Skeletal muscle tissue (tissue), 4 donors: ENCODE results near the gene JPH3. TPM values are rescaled to one million over a fixed set of nuclear protein-coding genes. Genes with fewer than 3 reads are reported as not detected.
"Not testable (repeated sequence)": the region's sequence is repeated elsewhere in the genome, so short reads cannot be mapped to it uniquely, and the experiment has no call there.

Experiments used
- H3K27ac ChIP-seq: one replicate; pipeline ENCODE4 v1.7.0; 2013; ENCODE audit warnings: mild to moderate bottlenecking, low read depth, low read length, inconsistent platforms
- H3K27me3 ChIP-seq, 3 donors: one replicate each; pipeline ENCODE4 v1.7.0; 2013; ENCODE audit warnings: low read length in 3 of 3; ENCODE audit not compliant: control insufficient read depth in 3 of 3, insufficient read depth in 3 of 3
- H3K36me3 ChIP-seq, 3 donors: one replicate each; pipeline ENCODE4 v1.7.0; 2013; ENCODE audit warnings: low read length in 3 of 3; ENCODE audit not compliant: control insufficient read depth in 3 of 3, insufficient read depth in 3 of 3
- H3K4me1 ChIP-seq, 3 donors: one replicate each; pipeline ENCODE4 v1.7.0; 2013; ENCODE audit warnings: low read length in 3 of 3, mild to moderate bottlenecking in 3 of 3; ENCODE audit not compliant: control insufficient read depth in 3 of 3, insufficient read depth in 3 of 3
- H3K4me3 ChIP-seq, 3 donors: one replicate each; pipeline ENCODE4 v1.7.0; 2013; ENCODE audit warnings: low read length in 3 of 3
- H3K9ac ChIP-seq, 3 donors: one replicate each; pipeline ENCODE4 v1.7.0; 2013; ENCODE audit warnings: low read length in 3 of 3, mild to moderate bottlenecking in 3 of 3, moderate library complexity in 2 of 3, low read depth in 1 of 3
- H3K9me3 ChIP-seq, 3 donors: one replicate each; pipeline ENCODE4 v1.7.0; 2013; ENCODE audit warnings: low read length in 3 of 3; ENCODE audit not compliant: control insufficient read depth in 3 of 3
- total RNA-seq: library from RNA; depleted of rRNA; stranded (reverse); fragments of >200 nt; gene quantifications from one replicate; pipeline ENCODE4 v1.2.3, GENCODE V29; 2014
- donor health status: Osteomylitis.

The JPH3 gene
- total RNA-seq, 1 donor from 2014 or later = not detected

- Histone ChIP-seq H3K36me3 (no peaks in the 10 kb centered on the region), H3K27ac (no peak overlapping the region), H3K4me3 (no peak overlapping the region), H3K4me1 (peaks cover 3 to 14% (median 10%) of the 10 kb centered on the region in 3 donors), H3K9ac (peak overlapping the region in 1 of 3 donors; percentile 60), H3K9me3 (no peaks in the 10 kb centered on the region), H3K27me3 (peaks cover 16 to 28% (median 28%) of the 10 kb centered on the region in 3 donors)
These were observed 30.5 kb upstream of the JPH3 start for GRCh38 chr16:87571868-87572244.

- H3K36me3 ChIP-seq = no peaks in the 10 kb centered on the region
- H3K27me3 ChIP-seq = peaks cover 16 to 34% (median 32%) of the 10 kb centered on the region in 3 donors
- H3K9ac ChIP-seq = no peak overlapping the region
- H3K4me3 ChIP-seq = no peak overlapping the region
- H3K4me1 ChIP-seq = peaks cover 3 to 14% (median 10%) of the 10 kb centered on the region in 3 donors
- no peak overlapping the region for H3K27ac ChIP-seq
- H3K9me3 ChIP-seq = no peaks in the 10 kb centered on the region
These were observed 29.3 kb upstream of the JPH3 start for GRCh38 chr16:87572959-87573358.

- Histone ChIP-seq H3K36me3 (no peaks in the 10 kb centered on the region), H3K4me3 (no peak overlapping the region), H3K9ac (no peak overlapping the region), H3K4me1 (peaks cover 3 to 14% (median 10%) of the 10 kb centered on the region in 3 donors), H3K27me3 (peaks cover 2 to 26% (median 25%) of the 10 kb centered on the region in 3 donors), H3K9me3 (no peaks in the 10 kb centered on the region), H3K27ac (no peak overlapping the region)
These were observed 27.1 kb upstream of the JPH3 start for GRCh38 chr16:87575027-87575804.

- Histone ChIP-seq H3K27me3 (peaks cover 0 to 22% (median 20%) of the 10 kb centered on the region in 3 donors), H3K9ac (no peak overlapping the region), H3K27ac (no peak overlapping the region), H3K36me3 (no peaks in the 10 kb centered on the region), H3K9me3 (no peaks in the 10 kb centered on the region), H3K4me3 (no peak overlapping the region), H3K4me1 (peaks cover 0 to 7% (median 6%) of the 10 kb centered on the region in 3 donors)
These were observed 26.1 kb upstream of the JPH3 start for GRCh38 chr16:87576171-87576570.

DNA sequence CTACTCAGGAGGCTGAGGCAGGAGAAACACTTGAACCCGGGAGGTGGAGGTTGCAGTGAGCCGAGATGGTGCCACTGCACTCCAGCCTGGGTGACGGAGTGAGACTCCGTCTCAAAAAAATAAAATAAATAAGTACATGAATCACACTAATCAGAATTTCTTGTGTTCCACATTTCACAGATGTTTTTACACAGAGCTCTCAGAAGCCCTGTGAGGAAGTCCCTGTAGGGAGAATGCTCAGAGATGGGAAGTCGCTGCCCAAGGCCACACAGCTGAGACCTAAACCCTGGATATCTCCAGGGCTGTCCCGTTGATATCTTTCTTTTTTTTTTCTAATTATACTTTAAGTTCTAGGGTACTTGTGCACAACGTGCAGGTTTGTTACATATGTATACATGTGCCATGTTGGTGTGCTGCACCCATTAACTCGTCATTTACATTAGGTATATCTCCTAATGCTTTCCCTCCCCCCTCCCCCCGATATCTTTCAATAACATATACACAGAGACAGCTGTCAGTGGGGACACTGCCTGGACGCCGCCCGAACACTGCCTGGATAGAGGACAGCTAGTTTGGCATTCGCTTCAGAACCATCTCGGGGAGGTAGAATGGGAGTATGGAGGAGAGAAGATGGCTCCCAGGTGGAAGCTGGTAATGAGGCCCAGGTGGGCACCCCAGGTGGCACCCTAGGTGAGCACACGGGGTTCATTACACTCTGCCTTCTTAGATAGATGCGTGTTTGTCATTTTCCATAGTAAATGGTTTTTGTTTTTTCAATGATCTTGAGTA is 24.0 kb upstream of the JPH3 start:
- H3K4me3 ChIP-seq, H3K9ac ChIP-seq, H3K9me3 ChIP-seq, H3K36me3 ChIP-seq, H3K27ac ChIP-seq: not testable (repeated sequence)
- H3K4me1 ChIP-seq = peaks cover 7 to 19% (median 16%) of the 10 kb centered on the region in 3 donors
- peaks cover 0 to 27% (median 24%) of the 10 kb centered on the region in 3 donors for H3K27me3 ChIP-seq

GRCh38 chr16:87579691-87580090 is 22.6 kb upstream of the JPH3 start:
- Histone ChIP-seq H3K27me3 (peaks cover 0 to 34% (median 31%) of the 10 kb centered on the region in 3 donors), H3K9me3 (no peaks in the 10 kb centered on the region), H3K9ac (no peak overlapping the region), H3K4me1 (peaks cover 9 to 23% (median 16%) of the 10 kb centered on the region in 3 donors), H3K27ac (no peak overlapping the region), H3K36me3 (no peaks in the 10 kb centered on the region), H3K4me3 (no peak overlapping the region)

GRCh38 chr16:87580855-87581261 is 21.4 kb upstream of the JPH3 start:
- Histone ChIP-seq H3K4me1 (peaks cover 9 to 23% (median 16%) of the 10 kb centered on the region in 3 donors), H3K9me3 (no peaks in the 10 kb centered on the region), H3K27me3 (peaks cover 5 to 37% (median 34%) of the 10 kb centered on the region in 3 donors), H3K27ac (no peak overlapping the region), H3K36me3 (no peaks in the 10 kb centered on the region), H3K4me3 (no peak overlapping the region), H3K9ac (no peak overlapping the region)

DNA sequence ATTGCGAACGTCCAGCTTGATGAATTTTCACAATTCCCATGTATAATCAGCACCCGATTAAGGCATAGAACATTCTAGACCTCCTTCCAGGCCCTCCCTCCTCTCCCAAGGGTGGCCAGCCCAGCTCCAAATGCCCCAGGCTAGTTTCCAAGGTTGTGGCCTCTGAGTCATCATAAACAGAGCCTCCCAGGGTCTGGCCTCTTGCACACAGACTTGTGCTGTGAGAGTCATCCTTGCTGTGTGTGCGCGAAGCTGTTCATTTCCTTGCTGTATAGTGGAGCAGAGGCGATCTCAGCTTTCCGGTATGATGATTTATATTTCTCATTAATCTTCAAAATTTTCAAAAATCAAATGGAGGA is 20.5 kb upstream of the JPH3 start:
- H3K9me3 ChIP-seq = no peaks in the 10 kb centered on the region
- peak overlapping the region; percentile 76 for H3K27ac ChIP-seq
- peaks cover 12 to 36% (median 35%) of the 10 kb centered on the region in 3 donors for H3K27me3 ChIP-seq
- peak overlapping the region in 1 of 3 donors; percentile 74 for H3K9ac ChIP-seq
- peaks cover 9 to 23% (median 16%) of the 10 kb centered on the region in 3 donors for H3K4me1 ChIP-seq
- H3K36me3 ChIP-seq = no peaks in the 10 kb centered on the region
- peak overlapping the region in 1 of 3 donors; percentile 29 for H3K4me3 ChIP-seq

GRCh38 chr16:87582216-87582965 is 19.9 kb upstream of the JPH3 start:
- peak overlapping the region; percentile 20 to 74 (median 38) for H3K9ac ChIP-seq
- H3K27me3 ChIP-seq = peaks cover 12 to 32% (median 32%) of the 10 kb centered on the region in 3 donors
- H3K4me3 ChIP-seq = peak overlapping the region in 1 of 3 donors; percentile 45
- no peaks in the 10 kb centered on the region for H3K36me3 ChIP-seq
- peaks cover 9 to 23% (median 16%) of the 10 kb centered on the region in 3 donors for H3K4me1 ChIP-seq
- H3K9me3 ChIP-seq = no peaks in the 10 kb centered on the region
- peak overlapping the region; percentile 76 for H3K27ac ChIP-seq
